MG63 (cell line): ENCODE results near the gene ACKR4. TPM values are rescaled to one million over a fixed set of nuclear protein-coding genes. Genes with fewer than 3 reads are reported as not detected.
A peak's percentile ranks its signal among the peaks of the same experiment; 100 is the strongest.
"Not testable (repeated sequence)": the region's sequence is repeated elsewhere in the genome, so short reads cannot be mapped to it uniquely, and the experiment has no call there.

ENCODE experiments used
- DNase-seq: peaks from one replicate; pipeline ENCODE4 v3.0.0-alpha.2; 2020
- H3K27me3 ChIP-seq: fragments of 250-450 bp; sonication (Bioruptor Pico); 2 replicates; pipeline ENCODE4 v1.5.1; 2020; ENCODE audit warnings: mild to moderate bottlenecking, moderate library complexity
- H3K36me3 ChIP-seq: fragments of 250-450 bp; sonication (Bioruptor Pico); 2 replicates; pipeline ENCODE4 v1.5.1; 2020; ENCODE audit warnings: mild to moderate bottlenecking, moderate library complexity
- H3K4me3 ChIP-seq: fragments of 250-450 bp; sonication (Bioruptor Pico); 2 replicates; pipeline ENCODE4 v1.5.1; 2020; ENCODE audit warnings: mild to moderate bottlenecking, moderate library complexity
- H3K9me3 ChIP-seq: fragments of 250-450 bp; sonication (Bioruptor Pico); 2 replicates; pipeline ENCODE4 v1.5.1; 2020; ENCODE audit warnings: mild to moderate bottlenecking, moderate library complexity
- total RNA-seq: library from RNA; depleted of rRNA; stranded (reverse); fragments of >200 nt; shearing (Covaris generic); gene quantifications from 2 replicates; pipeline ENCODE4 v1.2.3, GENCODE V29; 2014; ENCODE audit warnings: low replicate concordance; rRNA removed

Gene ACKR4
- total RNA-seq = 0.26 and 3.9 TPM in 2 replicates

DNA sequence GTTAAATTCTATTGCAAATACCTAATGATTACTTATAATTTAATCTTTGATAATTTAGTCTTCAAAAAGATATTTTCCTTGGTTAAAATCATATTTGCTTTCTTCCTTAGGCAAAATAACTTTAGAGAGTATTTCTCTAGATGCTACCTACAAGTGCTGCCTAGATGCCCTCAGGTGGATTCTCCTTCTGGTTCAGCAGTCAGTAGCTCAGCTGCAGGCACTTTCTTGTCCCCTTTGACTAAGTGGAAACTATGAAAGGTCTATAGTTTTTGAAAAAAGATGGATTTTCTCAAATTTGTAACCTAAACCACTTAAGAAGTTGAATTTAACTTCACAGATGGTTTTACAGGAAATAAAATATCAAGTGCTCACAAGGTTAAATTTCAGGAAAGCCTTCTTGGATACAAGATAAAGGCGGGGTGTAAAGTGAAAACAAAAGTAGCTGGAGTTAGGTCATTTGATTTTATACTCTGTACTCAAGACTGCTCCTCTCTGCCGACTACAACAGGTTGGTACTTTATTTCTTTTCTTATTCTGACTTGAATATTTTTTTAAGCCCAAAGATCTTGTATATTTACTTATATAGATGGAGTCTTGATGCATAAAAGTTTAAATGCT, at the start of gene ACKR4:
Gene ACKR4, plus strand, starts transcription at position 455 of the 618 bp plus-strand sequence. CDS start 3,128 bp downstream, outside the sequence.
- no peak for DNase-seq
- H3K4me3 ChIP-seq = no peak within 1 kb of the TSS
- H3K36me3 ChIP-seq = peaks cover 12% of the 10 kb centered on the region
- no peaks in the 10 kb centered on the region for H3K9me3 ChIP-seq
- no peaks in the 10 kb centered on the region for H3K27me3 ChIP-seq

DNA sequence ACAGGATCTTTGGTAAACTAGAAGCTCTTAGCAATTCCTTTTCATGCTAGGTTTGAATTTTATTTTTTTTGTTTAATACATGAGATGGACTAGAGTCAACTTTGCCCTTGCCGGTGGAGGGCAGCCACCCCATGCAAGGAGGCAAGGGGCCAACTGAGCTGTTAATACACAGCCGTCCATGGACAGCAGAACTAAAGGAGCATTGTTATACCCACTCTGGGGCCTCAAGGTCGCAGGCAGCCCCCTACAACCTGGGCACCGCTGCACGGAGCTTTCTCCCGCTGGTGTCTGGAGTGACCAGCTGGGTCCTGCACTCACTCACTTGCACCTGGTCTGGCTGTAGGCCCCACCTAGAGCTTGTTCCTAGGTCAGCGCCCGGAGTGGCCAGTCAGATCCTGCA, 47.9 kb upstream of the ACKR4 start:
- Histone ChIP-seq H3K27me3 (no peaks in the 10 kb centered on the region), H3K4me3 (no peak overlapping the region), H3K9me3 (no peaks in the 10 kb centered on the region), H3K36me3 (no peaks in the 10 kb centered on the region)
- no peak for DNase-seq

DNA sequence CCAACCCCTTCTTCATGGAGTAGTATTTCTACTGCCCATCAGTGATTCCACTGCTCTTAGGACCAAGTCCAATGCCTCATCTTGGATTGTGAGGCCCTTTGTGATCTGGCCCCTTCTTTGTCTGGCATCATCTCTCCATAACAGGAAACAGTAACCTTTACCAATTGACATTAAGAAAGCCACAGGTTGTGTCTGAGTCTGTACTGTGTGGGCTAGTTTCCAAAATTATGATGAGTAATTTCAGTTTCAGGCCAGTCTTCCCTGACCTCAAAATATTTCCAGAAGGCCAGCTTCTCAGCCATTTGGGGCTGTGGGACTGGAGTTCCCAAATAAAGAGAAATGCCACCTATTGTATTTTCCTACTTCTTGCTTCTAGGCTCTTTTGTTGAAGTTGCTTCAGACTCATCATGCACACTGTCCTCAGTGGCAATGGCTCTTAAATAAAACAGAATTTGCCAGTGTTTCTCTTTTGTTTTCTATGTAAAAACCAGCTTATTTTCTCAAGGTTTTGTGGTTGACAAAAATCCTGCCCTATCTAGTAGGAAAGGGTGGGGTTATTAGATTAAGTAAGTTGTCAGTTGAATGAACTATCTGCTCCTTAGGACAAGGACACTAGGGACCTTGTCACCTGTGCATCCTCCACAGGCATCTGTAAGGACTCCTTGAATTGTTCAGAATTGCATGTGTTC, 47.0 kb upstream of the ACKR4 start:
- no peak overlapping the region for H3K4me3 ChIP-seq
- no peaks in the 10 kb centered on the region for H3K36me3 ChIP-seq
- H3K9me3 ChIP-seq = no peaks in the 10 kb centered on the region
- no peaks in the 10 kb centered on the region for H3K27me3 ChIP-seq
- DNase-seq = peak; percentile 48

DNA sequence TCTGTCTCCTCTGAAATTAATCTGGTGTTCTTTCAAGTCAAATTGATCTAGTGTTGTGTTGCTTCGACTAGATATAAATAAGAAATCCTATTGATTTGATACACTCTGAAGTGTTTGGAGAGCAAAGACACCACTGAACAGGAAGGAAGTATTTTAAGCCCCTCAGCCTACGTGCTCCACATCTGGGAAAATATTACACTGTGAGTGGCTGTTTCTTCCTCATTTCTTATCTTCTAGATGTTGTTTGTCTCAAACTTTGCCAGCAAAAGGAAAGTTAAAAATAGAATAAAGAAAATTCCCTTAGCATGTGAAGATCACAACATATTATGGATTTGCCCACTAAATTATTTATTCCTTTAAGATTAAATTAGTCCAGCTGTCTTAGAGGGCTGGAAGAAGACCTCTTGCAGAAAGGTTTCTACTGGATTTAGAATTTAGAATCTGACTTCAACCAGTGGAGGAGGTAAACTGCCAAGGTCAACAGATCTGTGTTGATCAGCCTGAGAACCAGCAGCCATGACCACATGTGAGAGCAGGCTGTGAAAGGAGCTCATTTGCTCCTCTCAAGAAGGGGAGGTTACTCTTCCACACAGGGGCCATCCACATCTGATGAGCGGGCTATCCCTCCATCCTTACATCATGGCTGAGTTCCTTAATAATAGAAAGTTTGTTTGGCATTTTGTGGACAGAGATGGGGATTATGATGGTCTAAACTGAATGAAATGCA, 46.3 kb upstream of the ACKR4 start:
- DNase-seq = no peak
- Histone ChIP-seq H3K9me3 (no peaks in the 10 kb centered on the region), H3K4me3 (no peak overlapping the region), H3K27me3 (no peaks in the 10 kb centered on the region), H3K36me3 (no peaks in the 10 kb centered on the region)

DNA sequence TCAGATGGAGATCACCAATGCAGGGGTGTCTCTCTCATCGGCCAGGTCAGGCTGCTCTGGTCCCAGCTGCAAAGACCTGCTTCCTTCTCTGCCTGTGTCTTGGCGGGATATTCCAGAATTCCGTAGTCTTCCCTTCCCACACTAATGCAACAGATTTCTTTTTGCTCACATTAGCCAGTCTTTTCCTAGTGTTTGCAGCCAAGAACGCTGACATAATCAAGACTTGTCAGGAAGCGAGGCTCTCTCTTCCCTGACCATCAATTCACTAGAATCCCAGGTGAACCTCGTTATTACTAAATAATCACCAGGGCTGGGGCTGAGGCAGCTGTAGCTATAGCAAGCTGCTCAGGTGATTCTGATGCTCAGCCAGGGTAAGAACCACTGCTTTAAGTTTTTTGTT, 43.2 kb upstream of the ACKR4 start:
- no peak for DNase-seq
- no peaks in the 10 kb centered on the region for H3K9me3 ChIP-seq
- no peaks in the 10 kb centered on the region for H3K27me3 ChIP-seq
- H3K36me3 ChIP-seq = no peaks in the 10 kb centered on the region
- H3K4me3 ChIP-seq = no peak overlapping the region

DNA sequence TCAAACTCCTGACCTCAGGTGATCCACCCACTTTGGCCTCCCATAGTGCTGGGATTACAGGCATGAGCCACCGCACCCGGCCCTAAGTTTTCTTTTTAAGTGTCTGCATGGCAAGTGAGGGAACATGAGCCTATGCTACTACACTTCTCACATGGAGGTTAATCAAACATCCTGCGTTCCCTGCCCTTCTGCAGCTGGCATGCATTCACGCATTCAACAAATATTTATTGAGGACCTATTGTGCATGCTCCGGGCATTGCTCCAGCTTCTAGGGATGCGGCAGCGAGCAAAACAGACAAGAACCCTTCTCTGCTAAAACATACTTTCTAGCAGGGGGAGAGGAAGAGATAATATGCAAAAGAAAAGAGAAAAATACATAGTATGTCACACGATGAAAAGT, 42.6 kb upstream of the ACKR4 start:
- no peak for DNase-seq
- Histone ChIP-seq H3K9me3 (no peaks in the 10 kb centered on the region), H3K4me3 (no peak overlapping the region), H3K36me3 (no peaks in the 10 kb centered on the region), H3K27me3 (no peaks in the 10 kb centered on the region)

DNA sequence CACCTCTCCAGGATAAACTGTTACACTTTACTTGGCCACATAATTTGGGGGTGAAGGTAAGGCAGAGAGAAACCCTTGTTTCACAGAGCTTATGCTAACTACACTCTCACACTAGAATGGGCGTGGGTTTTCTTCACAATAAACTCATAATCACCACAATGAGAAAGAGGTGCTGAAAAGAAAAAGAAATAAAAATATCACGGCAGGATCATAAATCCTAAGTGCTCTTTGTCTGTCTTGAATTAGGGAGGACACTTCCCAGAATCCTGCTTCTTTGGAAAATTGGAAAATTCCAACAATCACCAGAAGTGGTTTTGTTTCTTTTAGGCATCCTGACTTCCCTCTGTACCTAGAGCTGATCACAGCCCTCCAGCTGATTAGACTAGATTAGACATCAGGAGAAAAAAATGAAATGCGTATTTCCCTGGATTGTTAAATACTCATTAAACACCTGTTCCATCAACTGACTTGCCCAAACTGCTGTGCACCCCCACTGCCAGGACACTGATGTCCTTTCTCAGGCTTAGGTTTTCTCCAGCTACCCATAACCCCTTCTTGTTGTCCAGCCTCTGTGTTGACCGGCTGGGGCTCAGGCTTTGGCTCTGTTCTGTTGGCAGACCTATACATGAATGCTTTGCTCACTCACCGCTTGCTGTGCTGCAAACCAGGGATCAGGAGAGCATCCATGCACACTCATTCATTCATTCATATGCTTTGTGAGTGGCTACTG, 41.6 kb upstream of the ACKR4 start:
- Histone ChIP-seq H3K36me3 (no peaks in the 10 kb centered on the region), H3K9me3 (no peaks in the 10 kb centered on the region), H3K4me3 (no peak overlapping the region), H3K27me3 (no peaks in the 10 kb centered on the region)
- DNase-seq = no peak

DNA sequence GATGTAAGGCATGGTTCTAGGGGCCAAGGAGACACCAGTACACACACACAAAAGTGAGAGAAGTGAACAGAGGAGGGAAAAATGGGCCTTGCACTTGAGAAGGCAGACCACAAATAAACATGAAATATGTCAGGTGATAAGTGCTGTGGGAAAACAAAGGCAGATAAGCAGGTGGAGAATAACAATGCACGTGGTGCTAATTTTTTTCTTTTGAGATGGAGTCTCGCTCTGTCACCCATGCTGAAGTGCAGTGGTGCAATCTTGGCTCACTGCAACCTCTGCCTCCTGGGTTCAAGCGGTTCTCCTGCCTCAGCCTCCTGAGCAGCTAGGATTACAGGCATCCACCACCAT, 41.1 kb upstream of the ACKR4 start:
- H3K36me3 ChIP-seq, DNase-seq, H3K4me3 ChIP-seq, H3K9me3 ChIP-seq, H3K27me3 ChIP-seq: not testable (repeated sequence)

DNA sequence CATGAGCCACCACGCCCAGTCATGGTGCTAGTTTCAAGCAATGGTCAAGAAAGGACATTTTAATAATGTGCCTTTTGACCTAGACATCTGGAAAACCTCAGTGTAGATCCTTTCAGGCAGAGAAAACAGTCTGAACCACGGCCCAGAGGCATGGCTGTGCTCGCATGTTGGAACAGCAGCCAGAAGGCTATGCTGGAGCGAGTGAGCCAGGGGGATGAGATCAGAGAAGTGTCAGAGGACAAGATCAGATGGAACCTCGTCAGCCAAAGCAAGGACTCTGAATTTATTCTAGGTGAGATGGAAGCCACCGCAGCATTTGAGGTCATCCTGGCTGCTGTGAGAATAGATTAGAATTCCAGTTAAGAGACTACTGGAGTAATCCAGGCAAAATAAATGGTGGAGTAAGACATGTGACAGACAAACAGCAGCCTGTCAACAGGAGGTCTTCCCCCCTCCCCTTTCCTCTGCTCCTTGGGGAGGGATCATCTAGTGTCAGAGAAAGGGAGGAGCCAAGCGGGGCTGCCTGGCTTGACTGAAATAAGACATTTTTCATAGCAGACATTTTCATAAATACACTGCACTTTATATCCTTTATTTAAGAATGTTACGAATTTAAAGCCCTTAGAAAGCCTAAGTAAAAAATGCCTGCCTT, 40.4 kb upstream of the ACKR4 start:
- no peak for DNase-seq
- no peaks in the 10 kb centered on the region for H3K9me3 ChIP-seq

DNA sequence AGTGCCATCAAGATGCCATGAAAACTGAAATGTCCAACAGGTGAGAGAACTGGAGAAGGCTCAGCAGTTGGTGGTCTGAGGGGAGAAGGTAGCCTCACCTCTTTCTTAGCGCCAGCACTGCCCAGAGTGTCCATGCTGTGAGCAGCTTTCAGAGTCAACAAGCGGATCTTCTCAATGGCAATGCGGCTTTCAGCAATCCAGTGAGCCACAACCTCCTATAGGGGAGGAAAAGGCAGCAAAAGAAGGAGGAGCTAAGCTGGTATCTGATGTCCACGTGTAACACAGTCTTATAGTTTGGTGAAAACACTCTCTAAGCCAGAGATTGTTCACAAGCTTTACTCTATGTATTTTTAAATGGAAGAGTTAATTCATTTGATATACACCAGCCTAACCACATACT, 36.1 kb upstream of the ACKR4 start:
- H3K27me3 ChIP-seq = no peaks in the 10 kb centered on the region
- H3K36me3 ChIP-seq = peaks cover 7% of the 10 kb centered on the region
- no peak overlapping the region for H3K4me3 ChIP-seq
- peaks cover 2% of the 10 kb centered on the region; the same call in 1 of the 2 replicates for H3K9me3 ChIP-seq
- no peak for DNase-seq

More for the DNA sequence above, 40.4 kb upstream of the ACKR4 start:
- H3K27me3 ChIP-seq = no peaks in the 10 kb centered on the region
- no peaks in the 10 kb centered on the region; the same call in 1 of the 2 replicates for H3K36me3 ChIP-seq
- no peak overlapping the region for H3K4me3 ChIP-seq

DNA sequence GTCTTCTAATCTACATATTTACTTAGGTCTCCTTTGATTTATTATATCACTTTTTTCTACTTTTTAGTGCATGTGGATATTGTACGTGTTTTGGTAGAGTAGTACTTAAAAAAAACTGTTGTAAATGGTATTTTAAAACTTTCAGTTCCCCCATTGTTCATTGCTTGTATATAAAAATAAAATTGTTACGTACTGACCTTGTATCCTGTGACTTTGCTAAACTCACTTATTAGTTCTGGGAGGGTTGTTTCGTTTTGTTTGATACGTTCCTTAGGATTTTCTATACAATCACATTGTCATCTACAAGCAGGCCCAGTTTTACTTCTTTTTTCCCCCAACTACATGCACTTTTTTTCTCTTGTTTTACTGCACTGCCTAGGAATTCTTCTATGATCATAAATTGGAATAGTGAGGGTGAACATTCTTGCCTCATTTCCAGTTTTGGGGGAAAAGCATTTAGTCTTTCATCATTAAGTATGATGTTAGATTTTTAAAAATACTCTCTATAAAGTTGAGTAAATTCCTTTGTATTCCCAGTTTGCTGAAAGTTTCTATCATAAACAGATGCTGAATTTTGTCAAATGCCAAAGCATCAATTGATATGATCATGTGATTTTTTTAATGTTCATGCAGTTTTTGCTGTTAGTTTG, 33.5 kb upstream of the ACKR4 start:
- H3K9me3 ChIP-seq = peaks cover 2% of the 10 kb centered on the region; the same call in 1 of the 2 replicates
- no peak for DNase-seq
- H3K4me3 ChIP-seq = no peak overlapping the region
- H3K27me3 ChIP-seq = no peaks in the 10 kb centered on the region
- peaks cover 7% of the 10 kb centered on the region for H3K36me3 ChIP-seq

DNA sequence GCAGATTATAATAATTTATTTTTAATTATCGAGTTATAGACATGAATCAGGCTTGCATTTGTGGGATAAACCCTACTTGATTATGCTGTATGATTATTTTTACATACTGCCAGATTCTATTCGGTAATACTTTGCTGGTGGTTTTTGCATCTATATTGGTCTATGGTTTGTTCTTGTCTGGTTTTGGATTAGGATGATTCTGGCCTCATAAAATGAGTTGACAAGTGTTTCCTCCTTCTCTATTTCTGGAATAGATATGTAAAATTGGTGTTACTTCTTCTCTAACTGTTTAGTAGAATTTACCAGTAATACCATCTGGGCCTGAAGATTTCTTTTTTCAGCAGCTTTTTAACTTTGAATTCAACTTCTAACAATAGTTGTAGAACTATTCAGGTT, 33.0 kb upstream of the ACKR4 start:
- Histone ChIP-seq H3K36me3 (peaks cover 7% of the 10 kb centered on the region), H3K4me3 (no peak overlapping the region), H3K27me3 (no peaks in the 10 kb centered on the region), H3K9me3 (peaks cover 2% of the 10 kb centered on the region; the same call in 1 of the 2 replicates)
- no peak for DNase-seq

DNA sequence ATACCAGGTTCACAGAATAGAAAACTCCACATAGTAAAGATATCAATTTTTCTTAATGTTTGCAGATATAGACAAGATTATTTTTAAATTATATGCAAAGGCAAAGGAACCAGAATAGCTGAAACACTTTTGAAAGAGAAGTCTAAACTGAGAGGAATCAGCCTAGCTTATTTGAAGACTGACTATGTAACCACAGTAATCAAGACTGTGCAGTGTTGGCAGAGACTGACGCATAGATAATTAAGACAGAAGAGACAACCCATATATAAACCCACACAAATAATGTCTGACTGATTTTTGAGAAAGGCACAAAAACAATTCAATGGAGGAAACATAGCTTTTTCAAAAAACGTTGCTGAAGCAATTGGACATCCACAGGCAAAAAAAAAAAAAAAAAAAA, 28.6 kb upstream of the ACKR4 start:
- no peak for DNase-seq
- H3K9me3 ChIP-seq = peaks cover 6% of the 10 kb centered on the region
- peaks cover 14% of the 10 kb centered on the region for H3K36me3 ChIP-seq
- no peak overlapping the region for H3K4me3 ChIP-seq
- H3K27me3 ChIP-seq = no peaks in the 10 kb centered on the region

DNA sequence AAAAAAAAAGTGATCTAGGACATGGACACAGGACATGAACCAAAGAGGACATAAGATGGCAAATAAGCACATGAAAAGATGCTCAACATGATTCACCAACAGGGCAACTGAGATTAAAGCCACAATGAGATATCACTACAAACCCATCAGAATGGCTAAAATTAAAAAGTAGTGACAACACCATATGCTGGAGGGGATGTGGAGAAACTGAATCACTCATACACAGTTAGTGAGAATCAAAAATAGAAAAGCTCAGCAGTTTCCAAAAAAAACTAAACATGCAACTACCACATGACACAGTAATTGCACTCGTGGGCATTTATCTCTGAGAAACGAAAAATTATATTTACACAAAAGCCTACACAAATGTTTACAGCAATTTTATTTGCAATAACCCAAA, 27.9 kb upstream of the ACKR4 start:
- Histone ChIP-seq H3K9me3 (peaks cover 6% of the 10 kb centered on the region), H3K4me3 (no peak overlapping the region), H3K27me3 (no peaks in the 10 kb centered on the region), H3K36me3 (peaks cover 13% of the 10 kb centered on the region)
- DNase-seq = no peak

DNA sequence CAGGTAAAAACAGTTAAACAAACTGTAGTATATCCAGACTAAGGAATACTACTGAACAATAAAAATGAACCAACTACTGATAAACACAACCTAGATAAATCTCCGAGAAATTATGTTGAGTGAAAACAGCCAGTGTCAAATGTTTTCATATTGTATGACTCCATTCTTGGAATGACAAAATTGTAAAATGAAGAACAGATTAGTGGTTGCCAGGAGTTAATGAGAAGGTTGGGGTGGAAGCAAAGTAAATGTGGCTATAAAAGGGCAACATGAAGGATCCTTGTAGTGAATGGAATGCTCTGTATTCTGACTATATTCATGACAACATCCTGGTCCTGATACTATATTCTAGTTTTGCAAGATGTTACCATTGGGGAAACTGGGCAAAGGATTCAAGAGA, 27.5 kb upstream of the ACKR4 start:
- no peak overlapping the region for H3K4me3 ChIP-seq
- no peaks in the 10 kb centered on the region for H3K27me3 ChIP-seq
- peaks cover 13% of the 10 kb centered on the region for H3K36me3 ChIP-seq
- no peak for DNase-seq
- peaks cover 6% of the 10 kb centered on the region for H3K9me3 ChIP-seq

DNA sequence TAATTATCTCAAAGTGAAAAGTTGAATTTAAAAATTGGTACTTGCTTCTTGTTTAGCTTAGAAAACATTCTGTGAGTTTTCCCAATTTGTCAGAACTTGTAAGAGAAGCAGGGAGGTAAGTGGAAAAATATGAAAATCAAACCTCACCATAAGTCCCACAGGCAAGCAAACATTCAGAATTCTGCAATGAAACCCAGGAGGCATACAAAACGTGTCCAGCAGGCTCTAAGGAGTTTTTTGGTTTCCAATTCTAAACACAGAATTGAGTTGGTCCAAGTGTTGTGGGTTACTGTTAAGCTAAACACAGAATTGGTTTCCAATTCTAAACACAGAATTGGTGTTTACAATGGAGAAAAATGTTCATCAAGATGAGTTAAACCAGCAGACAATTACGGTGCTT, 27.1 kb upstream of the ACKR4 start:
- peaks cover 6% of the 10 kb centered on the region for H3K9me3 ChIP-seq
- H3K27me3 ChIP-seq = no peaks in the 10 kb centered on the region
- DNase-seq = no peak
- H3K36me3 ChIP-seq = peaks cover 13% of the 10 kb centered on the region
- no peak overlapping the region for H3K4me3 ChIP-seq
